GM19238 (cell line): ENCODE data around the gene SYNGR3.

Source experiments
- DNase-seq: peaks from one replicate; pipeline ENCODE4 v3.0.0; 2011; ENCODE audit warnings: low spot score; ENCODE audit not compliant: insufficient read length

SYNGR3 gene

GRCh38 chr16:2040787-2041522 lies 51.2 kb downstream of the SYNGR3 start:
- no peak for DNase-seq

- DNase-seq, result no peak
These were observed 52.6 kb downstream of the SYNGR3 start for GRCh38 chr16:2042171-2042985.

- no peak for DNase-seq
These were observed 53.4 kb downstream of the SYNGR3 start for GRCh38 chr16:2042986-2043666.
